ENCODE data around the gene EMC9. TPM values are rescaled to one million over a fixed set of nuclear protein-coding genes. Genes with fewer than 3 reads are reported as not detected.

EMC9 gene
- total RNA-seq, 1 experiment from 2014 or later = 42.0 TPM

- TF ChIP-seq, protein P1, sequence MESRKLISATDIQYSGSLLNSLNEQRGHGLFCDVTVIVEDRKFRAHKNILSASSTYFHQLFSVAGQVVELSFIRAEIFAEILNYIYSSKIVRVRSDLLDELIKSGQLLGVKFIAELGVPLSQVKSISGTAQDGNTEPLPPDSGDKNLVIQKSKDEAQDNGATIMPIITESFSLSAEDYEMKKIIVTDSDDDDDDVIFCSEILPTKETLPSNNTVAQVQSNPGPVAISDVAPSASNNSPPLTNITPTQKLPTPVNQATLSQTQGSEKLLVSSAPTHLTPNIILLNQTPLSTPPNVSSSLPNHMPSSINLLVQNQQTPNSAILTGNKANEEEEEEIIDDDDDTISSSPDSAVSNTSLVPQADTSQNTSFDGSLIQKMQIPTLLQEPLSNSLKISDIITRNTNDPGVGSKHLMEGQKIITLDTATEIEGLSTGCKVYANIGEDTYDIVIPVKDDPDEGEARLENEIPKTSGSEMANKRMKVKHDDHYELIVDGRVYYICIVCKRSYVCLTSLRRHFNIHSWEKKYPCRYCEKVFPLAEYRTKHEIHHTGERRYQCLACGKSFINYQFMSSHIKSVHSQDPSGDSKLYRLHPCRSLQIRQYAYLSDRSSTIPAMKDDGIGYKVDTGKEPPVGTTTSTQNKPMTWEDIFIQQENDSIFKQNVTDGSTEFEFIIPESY (IDR thresholded peaks at IDR 0.05; ENCODE audit: extremely low read depth, insufficient replicate concordance, low read length) = peak; percentile 20
- peak; percentile 14; the same call in 1 of the 2 replicates for TF ChIP-seq CBX3 (IDR thresholded peaks at IDR 0.05; ENCODE audit: low read depth)
- TF ChIP-seq RAD21 (IDR thresholded peaks at IDR 0.05; ENCODE audit: low read depth) = 0 out of 2 replicates have a peak, but pooled peaks have one; percentile 2
- TF ChIP-seq SP1 (IDR thresholded peaks at IDR 0.05; ENCODE audit: low read depth) = no peak
- no peak for TF ChIP-seq SRF (IDR thresholded peaks at IDR 0.05; ENCODE audit: low read depth)
- no peak for TF ChIP-seq CTCF (IDR thresholded peaks at IDR 0.05 in 2 of 3, conservative IDR thresholded peaks at IDR 0.05 in 1 of 3; ENCODE audit: borderline replicate concordance in 1 of 3, insufficient read depth in 1 of 3, low read depth in 2 of 3, low read length in 2 of 3)
- TF ChIP-seq, protein P2, sequence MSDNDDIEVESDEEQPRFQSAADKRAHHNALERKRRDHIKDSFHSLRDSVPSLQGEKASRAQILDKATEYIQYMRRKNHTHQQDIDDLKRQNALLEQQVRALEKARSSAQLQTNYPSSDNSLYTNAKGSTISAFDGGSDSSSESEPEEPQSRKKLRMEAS (IDR thresholded peaks at IDR 0.05) = peak; percentile 76
Measured at GRCh38 chr14:24113801-24114531, 27.4 kb downstream of the EMC9 start (continued).
